NCI-H1092 treated with DMSO at 0.1 percent for 48 hours (cell line): ENCODE measurements around the gene GRID2IP.

Source experiments
- DNase-seq: peaks from one replicate; lab custom pipeline; 2025; lab: John Stamatoyannopoulos, UW

Gene GRID2IP

DNA sequence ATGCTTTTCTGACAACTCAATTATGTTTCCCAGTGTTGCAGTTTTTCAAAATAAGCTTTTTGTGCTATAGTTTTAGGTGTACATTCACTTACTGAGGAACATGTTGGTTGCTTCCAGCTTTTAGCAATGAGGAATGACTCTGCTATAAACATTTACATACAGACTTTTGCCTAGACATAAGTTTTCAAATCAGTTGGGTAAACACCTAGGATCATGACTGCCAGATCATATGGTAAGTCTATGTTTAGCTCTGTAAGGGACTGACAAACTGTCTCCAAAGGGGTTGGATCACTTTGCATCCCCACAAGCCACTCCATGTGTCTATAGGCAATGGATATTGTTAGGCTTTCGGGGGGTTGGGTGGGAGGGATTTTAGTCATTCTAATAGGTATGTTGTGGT is 10.8 kb upstream of the GRID2IP start:
- no peak for DNase-seq

GRCh38 chr7:6559896-6560295 is 8.6 kb upstream of the GRID2IP start:
- no peak for DNase-seq

GRCh38 chr7:6558837-6559236 is 7.6 kb upstream of the GRID2IP start:
- DNase-seq = peak; percentile 81

- peak; percentile 12 for DNase-seq
Measured at GRCh38 chr7:6556196-6556595, 4.9 kb upstream of the GRID2IP start.

DNA sequence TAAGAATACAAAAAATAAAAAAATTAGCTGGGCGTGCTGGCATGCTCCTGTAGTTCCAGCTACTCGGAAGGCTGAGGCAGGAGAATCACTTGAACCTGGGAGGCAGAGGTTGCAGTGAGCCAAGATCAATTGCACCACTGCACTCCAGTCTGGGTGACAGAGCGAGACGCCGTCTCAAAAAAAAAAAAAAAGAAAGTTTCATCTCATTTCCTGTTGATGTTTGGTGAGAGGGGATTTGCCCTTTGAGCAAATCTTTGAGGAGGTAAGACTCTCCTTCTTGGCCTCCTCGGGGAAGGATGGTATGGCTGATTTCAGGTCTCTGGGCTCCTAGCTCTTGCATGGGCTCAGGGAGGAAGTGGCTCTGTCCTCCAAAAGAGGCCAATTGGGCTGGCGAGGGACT is 3.6 kb upstream of the GRID2IP start:
- DNase-seq = no peak

DNA sequence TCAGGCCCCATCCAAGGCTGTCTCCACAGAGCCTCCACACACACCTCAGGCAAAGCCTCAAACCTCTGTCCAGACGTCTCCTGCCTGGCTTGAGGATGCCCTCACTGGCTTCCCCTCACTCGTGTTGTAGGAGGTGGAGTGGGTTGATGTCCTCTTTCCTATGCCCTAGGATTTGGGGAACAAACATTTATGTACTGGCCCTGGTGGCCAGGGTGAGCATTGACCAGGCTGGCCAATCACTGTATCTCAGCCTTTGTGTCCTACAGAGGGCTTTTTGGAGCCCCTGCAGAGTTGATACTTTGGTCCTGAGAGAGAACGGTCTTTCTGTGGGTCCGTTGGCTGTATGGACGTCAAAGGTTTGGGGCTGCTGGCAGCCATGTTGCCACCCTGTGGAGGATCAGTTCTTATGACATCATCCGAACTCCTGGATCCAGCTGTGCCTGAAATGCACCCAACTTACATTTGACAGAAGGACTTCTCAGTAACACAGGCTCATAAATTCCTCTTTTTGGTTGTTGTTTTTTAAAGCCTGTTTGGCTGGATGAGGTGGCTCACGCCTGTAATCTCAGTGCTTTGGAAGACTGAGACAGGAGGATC is 2.3 kb upstream of the GRID2IP start:
- DNase-seq = no peak

DNA sequence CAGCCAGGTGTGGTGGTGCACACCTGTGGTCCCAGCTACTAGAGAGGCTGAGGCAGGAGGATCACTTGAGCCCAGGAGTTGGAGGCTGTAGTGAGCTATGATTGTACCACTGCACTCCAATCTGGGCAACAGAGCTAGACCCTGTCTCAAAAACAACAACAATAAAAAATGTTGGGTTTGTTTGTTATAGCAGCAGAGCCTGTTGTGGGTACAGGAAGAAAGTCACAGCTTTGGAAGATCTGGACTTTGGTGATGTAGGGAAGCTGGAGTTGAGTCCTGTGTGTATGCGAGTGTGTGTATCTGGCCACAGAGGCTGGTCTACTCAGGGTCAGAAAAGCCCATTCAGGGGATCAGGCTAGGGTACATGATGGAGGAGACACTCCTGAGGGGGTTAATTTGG is 3.9 kb downstream of the GRID2IP start:
- no peak for DNase-seq

DNA sequence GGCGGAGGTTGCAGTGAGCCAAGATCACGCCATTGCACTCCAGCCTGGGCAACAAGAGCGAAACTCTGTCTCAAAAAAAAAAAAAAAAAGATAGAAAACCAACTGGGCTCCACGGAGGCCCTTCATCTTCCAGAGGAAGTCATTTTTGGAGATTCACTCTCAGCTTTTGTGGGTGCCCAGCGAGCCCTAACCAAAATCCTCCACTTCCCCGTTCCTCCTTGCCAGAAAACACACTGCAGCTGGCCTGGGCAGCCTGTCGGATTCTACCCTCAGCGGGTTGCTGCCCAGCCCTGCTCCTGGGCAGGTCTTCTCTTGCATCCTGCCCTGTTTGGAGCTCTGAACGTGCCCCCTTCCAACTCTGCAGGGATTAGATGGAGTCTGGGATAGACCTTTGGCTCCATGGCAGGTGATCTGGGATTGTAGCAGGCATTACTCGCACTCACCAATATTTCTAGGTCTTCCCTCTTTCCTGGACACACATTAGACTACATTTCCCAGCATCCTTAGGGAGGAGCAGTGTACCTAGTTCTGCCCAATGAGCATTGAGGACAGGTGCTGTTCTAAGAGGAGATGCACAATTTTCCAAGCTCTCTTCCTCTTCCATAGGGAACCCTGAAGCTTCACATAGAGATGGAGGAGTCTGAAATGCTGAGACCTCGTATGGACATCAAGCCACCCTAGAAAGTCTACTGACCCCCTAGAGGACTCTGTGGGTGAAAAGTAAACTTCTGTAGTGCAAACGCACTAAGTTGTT is 4.6 kb downstream of the GRID2IP start:
- DNase-seq = no peak

DNA sequence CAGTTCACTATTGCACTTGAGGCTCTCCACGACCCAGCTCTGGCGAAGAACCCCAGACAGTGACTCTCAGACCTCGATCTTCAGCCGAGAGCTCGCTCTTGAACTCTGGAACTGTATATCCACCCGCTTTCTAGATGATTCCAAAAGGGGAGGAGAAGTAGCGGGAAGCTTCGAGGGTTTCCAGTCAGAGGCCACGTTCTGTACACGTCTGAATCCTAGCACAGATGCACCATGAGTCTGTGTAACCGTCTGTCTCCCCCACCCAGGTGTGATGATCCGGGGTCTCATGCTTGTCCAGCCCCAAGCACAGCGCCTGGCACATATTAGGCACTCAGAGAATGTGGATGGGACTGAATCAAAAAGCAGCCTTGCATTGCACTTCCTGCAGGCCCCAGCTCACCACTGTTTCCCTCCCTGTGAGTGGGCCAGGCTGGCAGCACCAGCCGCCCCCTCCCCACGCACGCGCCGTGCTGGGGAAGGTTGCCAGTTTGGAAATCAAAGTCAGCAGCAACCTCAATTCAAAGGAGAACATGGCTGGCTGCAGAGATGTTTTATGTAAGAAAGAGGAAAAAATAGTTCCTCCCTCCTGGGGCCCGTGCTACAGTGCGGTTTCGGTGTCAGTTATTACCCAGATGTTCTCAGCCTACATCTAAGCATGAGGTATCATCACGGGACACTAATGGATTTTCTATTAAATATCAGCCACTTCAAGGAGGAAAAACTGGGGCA is 5.7 kb downstream of the GRID2IP start:
- no peak for DNase-seq

GRCh38 chr7:6542368-6542767 is 8.9 kb downstream of the GRID2IP start:
- DNase-seq = no peak

- DNase-seq = peak; percentile 75
Measured at GRCh38 chr7:6536262-6537260, 14.7 kb downstream of the GRID2IP start.

GRCh38 chr7:6533893-6534495 is 17.3 kb downstream of the GRID2IP start:
- DNase-seq = no peak

- DNase-seq = no peak
Measured at GRCh38 chr7:6532516-6532915, 18.7 kb downstream of the GRID2IP start.

DNA sequence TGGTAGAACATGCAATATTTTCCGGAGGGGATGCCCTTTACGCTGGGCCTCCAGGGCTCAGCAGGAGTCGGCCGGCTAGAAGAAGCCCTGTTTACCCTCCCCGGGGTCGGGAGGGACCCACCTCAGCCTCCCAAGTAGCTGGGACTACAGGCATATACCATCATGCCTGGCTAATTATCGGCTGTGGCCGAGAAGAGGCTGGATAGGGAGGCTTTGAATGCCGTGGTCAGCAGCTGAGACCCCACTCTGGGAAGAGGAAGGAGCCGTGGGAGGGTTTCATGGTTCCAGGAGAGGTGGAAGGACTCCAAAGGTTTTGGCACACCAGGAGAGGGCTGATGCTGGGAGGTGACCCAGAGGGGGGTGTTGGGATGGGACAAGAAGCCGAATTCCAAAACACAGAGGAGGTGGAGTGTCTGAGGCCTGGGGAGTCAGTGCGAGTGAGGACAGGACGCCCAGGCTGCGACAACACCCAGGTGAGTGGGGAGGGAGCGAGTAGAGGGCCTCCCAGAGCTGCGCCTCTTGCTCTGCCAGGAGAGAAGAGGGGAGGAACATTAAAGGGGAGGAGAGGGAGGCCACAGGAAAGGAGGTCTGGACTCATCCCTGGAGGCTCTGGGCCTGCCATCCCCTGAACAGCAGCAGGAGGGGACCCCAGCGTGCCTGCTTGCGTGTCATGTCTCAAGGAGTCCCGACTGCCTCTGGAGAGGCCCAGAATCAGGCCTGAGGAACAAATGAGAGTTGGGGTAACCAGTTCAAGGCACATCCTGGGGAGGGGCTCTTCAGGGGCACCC is 19.6 kb downstream of the GRID2IP start:
- no peak for DNase-seq

DNA sequence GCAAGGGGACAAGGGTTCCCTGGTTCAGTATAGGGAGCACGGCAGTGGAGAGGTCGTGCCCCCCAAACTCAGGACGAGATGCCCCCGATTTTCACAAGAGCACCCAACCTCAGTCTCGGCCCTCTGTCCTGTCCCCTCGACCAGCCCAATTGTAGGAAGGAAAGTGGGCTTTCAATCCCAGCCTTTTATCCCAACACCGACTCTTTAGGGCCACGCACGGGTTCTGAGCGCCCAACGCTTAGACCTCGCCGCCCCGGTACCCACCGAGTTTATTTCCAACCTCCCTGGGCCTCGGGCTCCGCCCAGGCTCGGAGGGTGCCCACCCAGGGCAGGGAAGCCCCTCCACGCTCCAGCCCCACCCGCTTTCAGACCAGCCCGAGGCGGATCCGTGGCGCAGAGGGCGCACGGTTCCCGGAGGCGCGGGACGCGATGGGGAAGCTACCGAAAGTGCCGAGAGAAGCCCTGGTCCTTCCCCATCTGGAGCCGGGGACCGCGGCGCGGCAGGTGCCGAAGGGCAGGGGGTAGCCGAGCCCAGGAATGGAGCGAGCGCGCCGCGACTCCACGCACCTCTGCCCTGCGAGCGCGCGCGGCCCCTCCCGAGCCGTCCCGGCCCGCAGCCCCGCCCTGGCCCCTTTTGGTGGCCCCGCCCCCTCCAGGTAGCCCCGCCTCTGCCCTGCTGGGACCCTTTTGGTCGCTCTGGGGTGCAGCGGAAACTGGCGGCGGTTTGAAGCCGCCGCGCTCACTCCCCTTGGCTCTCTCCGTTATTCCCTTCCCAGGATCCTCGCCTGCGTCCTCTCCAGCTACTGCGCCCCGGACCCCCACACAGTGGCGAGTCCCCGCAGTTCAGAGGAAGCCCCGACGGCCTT is 20.4 kb downstream of the GRID2IP start:
- no peak for DNase-seq

DNA sequence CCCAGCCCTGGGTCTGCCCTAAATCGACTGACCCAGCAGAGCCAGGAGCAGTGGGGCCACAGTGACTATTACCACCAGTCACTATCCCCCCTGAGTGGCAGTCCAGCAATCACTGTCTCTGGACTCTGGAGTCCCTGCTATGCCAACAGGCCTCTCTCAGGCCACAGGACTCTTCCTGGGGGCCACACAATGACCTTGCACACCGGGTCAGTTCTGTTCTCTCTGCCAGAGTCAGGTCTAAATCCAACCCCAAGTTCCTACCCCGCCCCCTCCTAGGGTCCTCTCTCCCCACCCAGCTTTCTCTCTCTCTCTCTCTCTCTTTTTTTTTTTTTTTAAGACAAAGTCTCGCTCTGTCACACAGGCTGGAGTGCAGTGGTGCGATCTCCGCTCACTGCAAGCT is 21.6 kb downstream of the GRID2IP start:
- no peak for DNase-seq

- no peak for DNase-seq
Measured at GRCh38 chr7:6528401-6529130, 22.7 kb downstream of the GRID2IP start.

GRCh38 chr7:6526997-6527378 is 24.3 kb downstream of the GRID2IP start:
- no peak for DNase-seq
